Astrocyte of the hippocampus (primary cell): ENCODE results near the gene OR2J3.
"Not testable (repeated sequence)": the region's sequence is repeated elsewhere in the genome, so short reads cannot be mapped to it uniquely, and the experiment has no call there.

Source experiments
- DNase-seq: peaks from one replicate; pipeline ENCODE4 v3.0.0; 2011; ENCODE audit warnings: low read depth, low spot score

The OR2J3 gene

DNA sequence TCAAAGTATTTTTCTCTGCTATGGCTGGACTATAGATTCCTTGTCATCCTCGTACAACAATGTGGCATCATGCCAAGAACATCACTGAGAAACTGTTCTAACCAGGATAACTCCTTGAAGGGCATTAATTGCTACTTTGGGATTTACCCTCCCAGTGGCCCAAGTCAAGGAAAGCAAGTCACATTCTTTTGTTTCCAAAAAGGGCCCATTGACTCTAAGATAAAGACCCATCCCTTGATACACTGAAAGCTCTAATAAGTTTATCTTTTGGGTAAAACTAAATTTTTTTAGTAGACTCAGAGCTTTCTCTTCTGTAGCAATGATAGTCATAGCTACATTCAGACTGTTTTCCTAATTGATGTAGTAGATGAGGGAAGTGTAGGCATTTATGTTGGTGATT is at the start of gene OR2J3:
Gene OR2J3, plus strand, starts transcription at position 301 of the 400 bp plus-strand sequence. CDS start 3,833 bp downstream, outside the sequence.
- DNase-seq = no peak

- DNase-seq = peak; percentile 11
These were observed 35.8 kb upstream of the OR2J3 start for GRCh38 chr6:29071831-29072723.

GRCh38 chr6:29079203-29079602 is 28.7 kb upstream of the OR2J3 start:
- DNase-seq = no peak

DNA sequence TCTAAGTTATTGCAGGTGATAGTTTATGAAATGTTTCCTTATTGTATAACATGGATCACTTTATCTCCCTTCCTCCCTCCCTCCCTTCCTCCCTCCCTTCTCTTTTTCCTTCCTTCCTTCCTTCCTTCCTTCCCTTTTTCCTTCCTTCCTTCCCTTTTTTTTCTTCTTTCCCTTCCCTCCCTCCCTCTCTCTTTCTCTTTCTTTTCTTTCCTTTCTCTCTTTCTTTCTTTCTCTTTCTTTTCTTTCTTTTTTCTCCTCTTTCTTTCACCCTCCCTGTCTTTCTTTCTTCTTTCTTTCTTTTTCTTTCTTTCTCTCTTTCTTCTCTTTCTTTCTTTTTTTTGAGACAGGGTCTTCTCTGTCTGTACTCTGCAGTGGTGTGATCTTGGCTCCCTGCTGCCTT is 26.5 kb upstream of the OR2J3 start:
- DNase-seq = no peak

- DNase-seq = no peak
These were observed 25.4 kb upstream of the OR2J3 start for GRCh38 chr6:29082457-29082856.

DNA sequence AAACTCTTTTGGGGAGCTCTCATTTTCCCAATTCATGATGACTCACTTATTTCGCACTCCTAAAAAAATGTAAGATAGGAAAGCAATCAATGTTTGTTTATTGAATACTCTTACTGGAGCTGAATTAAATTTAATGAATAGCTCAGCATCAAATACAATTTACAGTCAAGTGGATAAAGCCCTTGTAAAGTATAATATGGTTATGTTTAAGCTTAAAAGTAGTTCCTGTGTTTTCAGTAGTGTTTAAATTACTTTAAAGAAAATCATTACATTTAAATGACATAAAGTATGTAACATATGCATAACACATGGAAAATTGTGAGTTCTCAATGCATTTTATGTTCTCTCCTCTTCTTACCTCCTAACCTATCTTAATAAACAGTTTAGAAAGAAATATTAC is 20.6 kb upstream of the OR2J3 start, which contains the start of gene OR2B3:
Gene OR2B3, minus strand, starts transcription at position 101 of the 400 bp plus-strand sequence. Its CDS starts 65 bp downstream, at position 36.
- no peak for DNase-seq

DNA sequence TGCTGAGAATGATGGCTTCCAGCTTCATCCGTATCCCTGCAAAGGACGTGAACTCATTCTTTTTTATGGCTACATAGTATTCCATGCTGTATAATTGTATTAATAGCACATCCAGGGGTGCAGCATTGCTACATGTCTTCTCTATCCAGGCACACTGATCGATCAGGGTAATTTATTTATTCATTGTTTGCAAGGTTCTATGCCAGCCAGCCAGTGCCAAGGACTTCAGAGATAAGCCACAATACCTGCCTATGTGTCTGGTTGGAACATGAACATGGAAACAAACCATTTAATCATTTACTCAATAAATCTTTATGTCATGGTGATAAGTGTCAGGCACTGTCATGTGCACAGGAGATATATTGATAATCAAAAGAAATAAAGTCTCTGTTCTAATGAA is 14.9 kb upstream of the OR2J3 start:
- no peak for DNase-seq

GRCh38 chr6:29097803-29098202 is 10.1 kb upstream of the OR2J3 start:
- no peak for DNase-seq

DNA sequence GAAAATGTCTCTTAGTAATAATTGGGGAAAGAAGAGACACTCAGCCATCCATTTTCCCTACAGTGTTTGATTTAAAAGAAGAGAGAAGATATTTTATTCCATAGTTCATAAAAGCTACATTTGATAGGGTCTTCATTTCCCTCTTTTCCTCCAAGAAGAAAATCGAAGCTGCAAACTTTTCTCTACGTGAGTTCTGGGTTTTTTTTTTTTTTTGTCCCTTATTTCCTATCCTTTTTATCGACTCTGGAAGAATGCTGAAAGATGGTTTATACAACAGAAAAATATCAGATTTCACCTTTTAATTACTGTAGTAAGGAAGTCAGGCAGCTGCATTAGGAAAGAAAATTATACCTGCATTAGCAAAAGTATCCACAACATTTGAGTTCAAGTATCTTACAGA is 8.7 kb upstream of the OR2J3 start, which contains the start of gene OR2J1:
Gene OR2J1, plus strand, starts transcription at position 301 of the 400 bp plus-strand sequence. CDS start 1,453 bp downstream, outside the sequence.
- no peak for DNase-seq

- DNase-seq = no peak
These were observed 4.3 kb downstream of the OR2J3 start for GRCh38 chr6:29112135-29112534.

- not testable (repeated sequence) for DNase-seq
These were observed 7.1 kb downstream of the OR2J3 start for GRCh38 chr6:29114964-29115363.

GRCh38 chr6:29129326-29130012 is 21.6 kb downstream of the OR2J3 start:
- DNase-seq = no peak

- DNase-seq = no peak
These were observed 22.8 kb downstream of the OR2J3 start for GRCh38 chr6:29130644-29131043.

DNA sequence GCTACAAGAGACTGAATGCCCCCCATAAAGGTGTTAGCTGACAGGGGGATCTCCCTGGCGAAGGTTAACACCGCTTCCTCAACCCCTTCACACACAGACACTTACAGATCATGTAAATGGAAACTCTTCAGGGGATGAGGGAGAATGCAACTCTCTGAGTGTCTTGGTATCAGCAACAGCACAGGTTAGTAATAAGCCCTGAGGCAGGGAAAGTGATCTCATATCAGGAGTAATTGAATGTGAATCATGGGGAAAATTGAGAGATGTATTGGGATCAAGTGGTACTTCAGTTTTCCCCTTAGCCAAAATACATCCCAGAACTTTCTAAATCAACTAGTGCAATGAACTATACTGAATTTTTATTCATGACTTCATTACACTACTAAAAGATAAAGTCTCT is 23.8 kb downstream of the OR2J3 start:
- no peak for DNase-seq

GRCh38 chr6:29137724-29138123 is 29.9 kb downstream of the OR2J3 start:
- no peak for DNase-seq

DNA sequence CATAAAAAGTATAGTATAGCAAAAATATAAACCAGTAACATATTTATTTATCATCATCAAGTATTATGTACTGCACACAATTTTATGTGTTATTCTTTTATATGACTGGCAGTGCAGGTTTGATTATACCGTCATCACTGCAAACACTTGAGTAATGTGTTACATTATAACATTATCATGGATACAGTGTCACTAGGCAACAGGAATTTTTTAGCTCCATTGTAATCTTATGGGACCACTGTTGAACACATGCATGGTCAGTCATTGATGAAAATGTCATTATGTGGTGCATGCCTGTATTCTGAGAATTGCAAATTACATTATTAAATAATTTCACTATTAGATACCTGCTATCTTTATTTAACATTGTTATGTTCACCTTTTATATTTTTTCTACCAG is 33.7 kb downstream of the OR2J3 start:
- no peak for DNase-seq

DNA sequence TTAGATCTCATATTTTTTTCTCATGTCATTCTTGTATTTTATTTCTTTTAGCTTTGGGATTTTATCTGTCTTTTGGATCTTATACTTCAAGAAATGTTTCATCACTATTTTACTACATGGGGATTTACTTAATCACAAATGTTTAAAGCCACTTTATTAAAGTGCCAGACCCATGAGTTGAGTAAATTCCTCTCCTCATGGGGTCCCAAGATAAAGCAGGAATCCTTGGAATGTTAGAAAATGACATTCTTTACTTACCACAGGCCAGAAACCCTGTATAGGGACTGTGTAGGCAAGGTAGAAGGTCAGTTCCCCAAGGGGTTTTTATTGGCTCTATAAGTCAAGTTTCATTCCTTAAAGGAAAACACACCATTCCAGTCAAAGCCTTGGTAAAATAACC is 34.5 kb downstream of the OR2J3 start:
- no peak for DNase-seq

GRCh38 chr6:29146179-29146578 is 38.3 kb downstream of the OR2J3 start:
- no peak for DNase-seq

DNA sequence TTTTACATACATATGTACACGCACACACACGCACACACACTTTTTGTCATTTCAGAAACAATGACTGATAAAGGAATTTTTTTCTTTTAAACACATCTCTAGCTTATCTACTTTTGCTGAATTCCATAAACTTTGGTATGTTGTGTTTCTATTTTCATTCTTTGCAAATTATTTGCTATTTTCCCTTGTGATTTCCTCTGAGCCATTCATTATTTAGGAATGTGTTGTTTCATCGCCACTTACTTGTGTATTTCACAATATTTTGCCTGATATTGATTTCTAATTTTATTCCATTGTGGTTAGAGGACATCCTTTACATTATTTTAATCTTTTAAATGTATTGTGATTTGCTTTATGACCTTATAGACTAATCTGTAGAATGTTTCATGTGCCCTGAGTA is 39.2 kb downstream of the OR2J3 start:
- DNase-seq = no peak

DNA sequence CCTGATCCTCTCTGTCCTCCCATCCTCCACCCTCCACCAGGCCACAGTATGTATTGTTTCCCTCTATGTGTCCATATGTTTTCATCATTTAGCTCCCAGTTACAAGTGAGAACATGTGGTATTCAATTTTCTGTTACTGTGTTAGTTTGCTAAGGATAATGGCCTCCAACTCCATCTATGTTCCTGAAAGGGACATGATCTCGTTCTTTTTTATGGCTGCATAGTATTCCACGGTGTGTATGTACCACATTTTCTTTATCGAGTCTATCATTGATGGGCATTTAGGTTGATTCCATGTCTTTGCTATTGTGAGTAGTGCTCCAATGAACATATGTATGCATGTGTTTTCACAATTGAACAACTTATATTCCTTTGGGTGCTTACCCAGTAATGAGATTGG is 41.6 kb downstream of the OR2J3 start:
- not testable (repeated sequence) for DNase-seq

GRCh38 chr6:29153083-29153482 is 45.2 kb downstream of the OR2J3 start:
- no peak for DNase-seq

GRCh38 chr6:29155182-29155581 is 47.3 kb downstream of the OR2J3 start:
- not testable (repeated sequence) for DNase-seq

GRCh38 chr6:29159922-29160321 is 52.1 kb downstream of the OR2J3 start:
- not testable (repeated sequence) for DNase-seq
